C4-2B (cell line): ENCODE data around the gene SLAMF9.
A peak's percentile ranks its signal among the peaks of the same experiment; 100 is the strongest.

Source experiments
- H3K27ac ChIP-seq: fragments of 450-650 bp; 2 replicates; pipeline ENCODE4 v1.5.1; 2017
- CTCF ChIP-seq: fragments of 450-650 bp; conservative IDR thresholded peaks from 2 replicates; pipeline ENCODE4 v1.5.1; 2017; ENCODE audit warnings: mild to moderate bottlenecking
- ZFX ChIP-seq: fragments of 450-650 bp; IDR thresholded peaks from 2 replicates; pipeline ENCODE4 v1.6.1; 2017

SLAMF9 gene

GRCh38 chr1:159929155-159930051 is 24.6 kb downstream of the SLAMF9 start:
- TF ChIP-seq CTCF (no peak), ZFX (no peak)

GRCh38 chr1:159928491-159929050 is 25.5 kb downstream of the SLAMF9 start:
- TF ChIP-seq ZFX (no peak), CTCF (no peak)
- H3K27ac ChIP-seq: no peak overlapping the region

More at GRCh38 chr1:159929155-159930051, 24.6 kb downstream of the SLAMF9 start:
- no peak overlapping the region for H3K27ac ChIP-seq

GRCh38 chr1:159927849-159928431 is 26.1 kb downstream of the SLAMF9 start:
- TF ChIP-seq ZFX (no peak), CTCF (no peak)
- no peak overlapping the region for H3K27ac ChIP-seq

GRCh38 chr1:159927211-159927848 is 26.7 kb downstream of the SLAMF9 start:
- no peak for TF ChIP-seq CTCF
- no peak for TF ChIP-seq ZFX
- H3K27ac ChIP-seq: no peak overlapping the region

- H3K27ac ChIP-seq: peak overlapping the region; percentile 89
- TF ChIP-seq ZFX (no peak), CTCF (no peak)
Observed at GRCh38 chr1:159925719-159926078, 28.3 kb downstream of the SLAMF9 start.

- no peak for TF ChIP-seq CTCF
- no peak for TF ChIP-seq ZFX
- peak within 1 kb of the TSS; percentile 89 for H3K27ac ChIP-seq
Observed at GRCh38 chr1:159924791-159925718, 29.0 kb downstream of the SLAMF9 start, which contains the start of gene TAGLN2. Gene TAGLN2, minus strand, starts transcription at chr1:159925507. Its CDS starts 4,998 bp downstream, at chr1:159920509.
